ENCODE results near the gene ENTPD8. TPM values are rescaled to one million over a fixed set of nuclear protein-coding genes. Genes with fewer than 3 reads are reported as not detected.

The ENTPD8 gene
- total and polyA plus RNA-seq, 2 of the 13 experiments (the other 11 are each of a cell fraction or from before 2014, with no cell fraction given) = 0.26 to 0.44 TPM

- TF ChIP-seq SMYD3 (CRISPR knock-in tag; IDR thresholded peaks at IDR 0.05) (peak; percentile 62; the same call in 1 of the 2 replicates), ZNF18 (CRISPR knock-in tag; IDR thresholded peaks at IDR 0.05; ENCODE audit: insufficient replicate concordance) (no peak), ELK4 (CRISPR knock-in tag; IDR thresholded peaks at IDR 0.05; ENCODE audit: borderline replicate concordance) (no peak; the same call in 1 of the 2 replicates), ZBTB44 (CRISPR knock-in tag; IDR thresholded peaks at IDR 0.05) (no peak), HNRNPH1 (optimal IDR thresholded peaks at IDR 0.05; ENCODE audit: low read depth, low read length) (no peak), ZXDC (CRISPR knock-in tag; IDR thresholded peaks at IDR 0.05) (no peak), ZNF792 (CRISPR knock-in tag; IDR thresholded peaks at IDR 0.05) (peak; percentile 59; the same call in 1 of the 2 replicates), TFDP2 (CRISPR knock-in tag; IDR thresholded peaks at IDR 0.05) (peak; percentile 48; the same call in 1 of the 2 replicates), MAFG (CRISPR knock-in tag; IDR thresholded peaks at IDR 0.05) (no peak), TCF12 (IDR thresholded peaks at IDR 0.05) (no peak), TCF12 (CRISPR knock-in tag; IDR thresholded peaks at IDR 0.05) (no peak), MEF2D (CRISPR knock-in tag; IDR thresholded peaks at IDR 0.05) (no peak), ZIK1 (CRISPR knock-in tag; IDR thresholded peaks at IDR 0.05; ENCODE audit: borderline replicate concordance, low read depth) (peak; percentile 78; the same call in 1 of the 2 replicates), FOXM1 (CRISPR knock-in tag; IDR thresholded peaks at IDR 0.05) (peak; percentile 34; the same call in 1 of the 2 replicates), ZNF574 (CRISPR knock-in tag; IDR thresholded peaks at IDR 0.05) (peak; percentile 94)
Observed at GRCh38 chr9:137422604-137423513, 18.3 kb downstream of the ENTPD8 start, which contains the start of the genes EXD3 and NOXA1 (continued).
